HG03439 (cell line): Measurements from ENCODE around the gene PODN.

Experiments used
- ATAC-seq: cut with Tn5 transposase; IDR thresholded peaks from one replicate; pipeline ENCODE4 v1.9.1; 2021; ENCODE audit warnings: mild to moderate bottlenecking, moderate library complexity; ENCODE audit not compliant: unreplicated experiment

The PODN gene, protein sequence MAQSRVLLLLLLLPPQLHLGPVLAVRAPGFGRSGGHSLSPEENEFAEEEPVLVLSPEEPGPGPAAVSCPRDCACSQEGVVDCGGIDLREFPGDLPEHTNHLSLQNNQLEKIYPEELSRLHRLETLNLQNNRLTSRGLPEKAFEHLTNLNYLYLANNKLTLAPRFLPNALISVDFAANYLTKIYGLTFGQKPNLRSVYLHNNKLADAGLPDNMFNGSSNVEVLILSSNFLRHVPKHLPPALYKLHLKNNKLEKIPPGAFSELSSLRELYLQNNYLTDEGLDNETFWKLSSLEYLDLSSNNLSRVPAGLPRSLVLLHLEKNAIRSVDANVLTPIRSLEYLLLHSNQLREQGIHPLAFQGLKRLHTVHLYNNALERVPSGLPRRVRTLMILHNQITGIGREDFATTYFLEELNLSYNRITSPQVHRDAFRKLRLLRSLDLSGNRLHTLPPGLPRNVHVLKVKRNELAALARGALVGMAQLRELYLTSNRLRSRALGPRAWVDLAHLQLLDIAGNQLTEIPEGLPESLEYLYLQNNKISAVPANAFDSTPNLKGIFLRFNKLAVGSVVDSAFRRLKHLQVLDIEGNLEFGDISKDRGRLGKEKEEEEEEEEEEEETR

DNA sequence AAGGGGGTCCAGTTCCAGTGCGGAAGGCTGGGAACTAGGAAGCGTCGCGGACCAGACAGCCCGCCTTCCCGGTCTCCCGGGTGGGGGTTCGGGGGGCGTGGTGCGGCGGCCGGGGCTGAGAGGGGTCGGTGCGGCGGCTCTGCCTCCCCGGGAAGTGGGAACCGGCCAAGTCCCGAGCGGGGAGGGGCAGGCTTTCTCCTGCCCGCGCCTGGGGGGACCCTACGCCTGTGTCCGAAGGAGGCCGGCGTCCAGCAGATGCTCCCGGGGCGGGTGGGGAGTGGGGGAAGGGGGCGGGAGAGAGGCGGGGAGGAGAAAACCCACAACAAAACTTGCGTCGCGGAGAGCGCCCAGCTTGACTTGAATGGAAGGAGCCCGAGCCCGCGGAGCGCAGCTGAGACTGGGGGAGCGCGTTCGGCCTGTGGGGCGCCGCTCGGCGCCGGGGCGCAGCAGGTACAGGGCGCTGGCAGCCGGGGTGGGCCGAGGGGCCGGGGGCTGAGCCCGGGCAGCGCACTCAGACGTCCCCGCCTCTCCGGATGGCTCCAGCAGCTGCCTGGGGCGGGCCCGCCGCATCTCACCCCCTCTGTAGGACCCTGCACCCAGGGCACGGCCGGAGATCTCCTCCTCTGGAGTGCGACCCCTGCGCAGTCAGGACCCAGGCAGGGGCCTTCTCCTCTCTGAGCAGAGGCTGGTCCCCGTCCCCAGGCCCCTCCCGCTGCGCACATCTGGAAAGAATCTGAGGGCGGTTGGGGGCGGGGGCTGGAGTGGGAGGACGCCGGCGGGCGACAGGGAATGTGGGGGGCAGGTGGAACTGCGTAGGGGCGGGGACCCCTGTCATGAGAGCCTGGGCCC, at the start of gene PODN:
TSS of gene PODN (plus strand) at position 355 of the 849 bp plus-strand sequence. CDS start 7,643 bp downstream, outside the sequence.
- no peak for ATAC-seq

DNA sequence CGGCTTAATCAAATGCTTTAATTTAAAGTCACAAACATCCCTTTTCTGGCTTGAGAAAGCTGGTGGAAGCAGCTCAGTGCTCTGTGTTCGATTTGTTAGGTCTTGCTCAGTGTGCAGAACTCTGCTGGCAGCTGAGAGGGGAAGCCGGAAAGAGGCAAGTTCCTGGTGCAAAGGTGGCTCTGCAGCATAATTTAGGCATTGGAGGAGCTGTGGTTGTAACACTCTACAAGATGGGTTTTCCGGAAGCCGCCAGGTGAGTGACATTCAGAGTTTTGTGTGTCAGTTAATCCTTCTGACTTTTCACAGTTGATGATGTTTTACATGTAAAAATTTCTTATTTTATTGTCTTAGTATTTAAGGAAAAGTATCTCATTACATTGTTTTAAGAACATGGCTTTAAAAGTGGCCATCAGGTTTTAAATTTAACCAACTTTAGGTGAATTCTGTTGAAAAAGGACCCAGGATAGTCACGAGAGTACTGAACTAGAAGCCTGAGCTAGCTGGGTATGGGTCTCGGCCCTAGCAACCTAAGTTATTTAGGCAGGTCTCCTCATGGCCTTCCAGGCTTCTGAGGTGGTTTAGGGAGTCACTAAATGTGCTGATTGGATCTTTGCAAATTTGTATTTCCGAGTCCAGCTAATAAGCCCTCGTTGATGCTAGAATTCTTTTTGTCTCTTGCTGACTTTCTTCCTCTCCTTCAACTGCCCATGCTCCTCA, 47.1 kb upstream of the PODN start:
- peak; percentile 86 for ATAC-seq

DNA sequence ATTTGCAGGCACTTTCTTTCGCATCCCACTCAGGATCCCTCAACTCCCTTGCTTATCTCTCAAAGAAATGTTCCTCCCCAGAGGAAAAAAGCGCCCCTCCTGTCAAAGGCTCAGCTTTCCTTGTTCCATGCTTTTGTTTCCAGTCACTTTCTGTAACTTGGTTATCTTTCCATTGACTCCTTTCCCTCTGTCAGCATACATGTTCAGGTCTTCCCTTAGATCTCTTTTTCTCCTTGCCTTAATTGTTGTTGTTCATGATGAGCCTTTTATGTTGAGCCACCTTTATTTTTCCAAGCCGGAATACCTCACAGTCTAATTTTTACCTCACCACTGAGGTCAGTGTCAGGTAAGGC, 46.5 kb upstream of the PODN start:
- no peak for ATAC-seq

DNA sequence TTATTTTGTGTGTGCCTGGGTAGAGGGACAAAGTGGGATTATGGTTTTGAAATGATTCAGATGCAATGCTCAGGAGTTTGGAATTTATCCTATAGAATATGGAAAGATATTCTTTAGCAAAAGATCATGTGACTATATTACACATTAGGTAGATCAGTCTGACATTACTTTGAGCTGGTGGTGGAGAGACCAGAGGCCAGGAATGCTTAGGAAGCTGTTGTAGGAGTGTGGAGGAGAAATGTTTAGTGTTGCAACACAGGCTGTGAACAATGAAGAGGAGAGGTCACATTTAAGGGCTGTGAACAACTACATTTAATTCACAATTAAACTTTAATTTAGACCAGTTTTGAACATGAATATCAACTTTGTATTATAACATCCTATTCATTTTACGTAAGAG, 45.3 kb upstream of the PODN start:
- no peak for ATAC-seq

DNA sequence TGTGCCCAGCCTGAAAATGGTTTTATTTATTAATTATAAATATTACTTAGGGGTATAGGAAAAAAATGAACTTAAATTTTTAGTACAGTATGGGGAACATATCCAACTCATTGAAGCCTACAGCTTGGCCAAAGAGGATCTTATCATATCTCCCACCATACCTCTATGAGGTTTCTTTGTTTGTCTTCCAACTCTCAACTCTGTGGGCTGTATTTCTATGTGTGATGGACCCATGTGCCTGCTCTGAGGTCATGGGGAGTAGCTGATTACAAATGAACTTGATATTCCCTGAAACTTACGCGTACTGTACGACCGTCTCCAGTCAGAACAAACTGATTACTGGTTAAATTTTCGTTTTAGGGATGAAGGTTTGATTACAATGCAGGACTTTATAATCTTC, 41.4 kb upstream of the PODN start:
- ATAC-seq, result no peak

DNA sequence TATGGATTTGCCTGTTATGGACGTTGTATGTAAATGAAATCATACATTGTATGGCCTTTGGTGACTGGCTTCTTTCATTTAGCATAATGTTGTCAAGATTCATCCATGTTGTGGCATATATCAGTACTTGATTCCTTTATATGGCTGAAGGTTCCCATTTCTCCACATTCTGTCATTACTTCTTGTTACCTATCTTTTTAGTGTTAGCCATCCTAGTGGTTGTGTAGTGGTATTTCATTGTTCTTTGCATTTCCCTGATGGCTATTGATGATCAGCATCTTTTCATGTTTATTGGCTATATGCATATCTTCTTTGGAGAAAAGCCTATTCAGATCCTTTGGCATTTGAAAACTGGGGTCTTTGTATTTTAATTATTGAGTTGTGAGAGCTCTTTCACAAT, 39.8 kb upstream of the PODN start:
- ATAC-seq, result no peak

DNA sequence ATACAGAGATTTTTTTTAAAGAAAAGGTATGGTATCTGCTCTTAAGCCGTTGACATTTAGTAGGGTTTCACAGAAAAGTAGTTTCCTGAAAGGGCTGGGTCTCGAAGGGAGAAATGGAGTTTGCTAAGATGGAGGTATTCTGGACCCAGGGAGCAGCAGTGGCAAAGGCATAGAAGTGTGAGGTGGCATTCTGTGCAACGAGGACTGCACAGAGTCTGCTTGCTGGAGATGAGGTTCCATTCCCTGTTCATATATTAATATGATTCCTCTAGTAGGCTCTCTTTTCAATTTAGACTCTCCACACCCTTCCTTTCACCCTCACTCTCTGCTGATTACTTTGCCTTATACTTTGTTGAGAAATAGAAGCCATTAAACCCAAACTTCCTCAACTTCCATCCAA, 38.5 kb upstream of the PODN start:
- ATAC-seq, result no peak

DNA sequence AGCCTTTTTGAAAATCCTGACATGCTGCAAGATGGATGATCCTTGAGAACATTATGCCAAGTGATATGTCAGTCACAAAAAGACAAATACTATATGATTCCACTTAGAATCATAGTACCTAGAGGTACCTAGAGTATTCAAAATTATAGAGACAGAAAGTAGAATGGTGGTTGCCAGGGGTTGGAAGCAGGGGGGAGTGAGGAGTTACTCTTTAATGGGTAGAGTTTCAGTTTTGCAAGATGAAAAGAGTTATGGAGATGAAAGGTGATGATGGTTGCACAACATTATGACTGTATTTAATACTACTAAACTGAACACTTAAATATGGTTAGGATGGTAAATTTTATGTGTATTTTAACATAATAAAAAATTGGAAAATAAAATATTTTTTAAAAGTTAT, 37.9 kb upstream of the PODN start:
- no peak for ATAC-seq

DNA sequence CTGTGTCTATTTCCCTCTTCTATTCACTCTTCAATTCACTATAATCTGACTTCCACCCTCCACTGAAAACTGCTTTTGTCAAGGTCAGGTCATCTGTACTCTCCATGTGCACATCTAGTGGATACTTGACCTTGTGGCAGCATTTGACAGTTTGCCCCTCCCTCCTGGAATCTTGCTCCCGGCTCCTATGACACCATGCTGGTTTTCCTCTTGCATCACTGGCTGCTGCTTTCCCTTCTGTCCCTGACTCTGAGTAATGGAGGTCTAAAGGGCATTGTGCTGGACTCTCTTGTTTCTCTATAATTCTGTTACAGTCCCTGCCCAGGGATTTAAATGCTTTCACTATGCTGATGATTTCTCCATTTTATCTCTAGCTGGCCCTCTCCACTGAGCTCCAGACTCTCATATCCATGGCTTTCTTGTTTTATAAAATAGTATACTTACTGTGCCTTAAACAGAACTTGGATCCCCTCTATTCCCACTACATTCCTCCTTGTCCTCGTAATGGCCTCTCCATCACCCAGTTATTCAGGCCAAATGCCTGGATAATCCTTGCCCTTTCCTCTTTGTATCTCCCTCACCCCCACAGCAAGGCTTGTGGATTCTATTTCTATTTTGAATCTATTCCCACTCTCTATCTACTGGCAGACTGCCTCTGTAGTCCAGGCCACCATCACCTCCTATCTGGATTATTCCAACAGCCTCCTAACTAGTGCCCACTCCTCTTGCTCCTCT, 36.8 kb upstream of the PODN start:
- no peak for ATAC-seq

DNA sequence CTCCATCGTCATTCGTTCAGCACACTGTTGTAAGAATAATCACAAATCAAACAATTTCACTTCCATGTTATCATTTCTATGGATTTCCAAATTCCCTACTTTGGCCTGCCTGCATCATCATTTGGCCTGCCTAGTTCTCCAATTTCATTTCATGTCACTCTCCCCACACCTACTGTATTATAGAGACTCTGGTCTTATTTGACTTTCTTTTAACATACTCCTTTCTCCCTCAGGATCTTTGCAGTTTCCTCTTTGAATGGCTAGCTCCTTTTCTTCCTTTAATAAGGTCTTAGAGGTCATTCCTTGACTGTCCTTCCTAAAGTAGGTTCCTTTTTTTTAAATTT, 36.3 kb upstream of the PODN start:
- ATAC-seq, result no peak

DNA sequence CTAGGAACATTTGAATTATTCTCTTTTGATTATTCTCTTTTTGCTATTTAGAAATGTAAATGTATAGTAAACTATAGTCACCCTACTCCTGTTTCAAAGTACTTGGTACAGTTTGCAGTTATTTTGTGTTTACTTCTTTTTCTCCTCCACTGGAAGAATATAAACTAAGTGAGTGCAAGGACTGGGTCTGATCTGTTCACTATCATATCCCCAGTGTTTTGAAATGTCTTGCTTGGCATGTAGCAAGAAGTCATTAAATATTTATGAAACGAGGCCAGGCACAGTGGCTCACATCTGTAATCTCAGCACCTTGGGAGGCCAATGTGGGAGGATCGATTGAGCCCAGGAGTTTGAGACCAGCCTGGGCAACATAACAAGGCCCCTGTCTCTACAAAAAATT, 35.8 kb upstream of the PODN start:
- ATAC-seq, result no peak

DNA sequence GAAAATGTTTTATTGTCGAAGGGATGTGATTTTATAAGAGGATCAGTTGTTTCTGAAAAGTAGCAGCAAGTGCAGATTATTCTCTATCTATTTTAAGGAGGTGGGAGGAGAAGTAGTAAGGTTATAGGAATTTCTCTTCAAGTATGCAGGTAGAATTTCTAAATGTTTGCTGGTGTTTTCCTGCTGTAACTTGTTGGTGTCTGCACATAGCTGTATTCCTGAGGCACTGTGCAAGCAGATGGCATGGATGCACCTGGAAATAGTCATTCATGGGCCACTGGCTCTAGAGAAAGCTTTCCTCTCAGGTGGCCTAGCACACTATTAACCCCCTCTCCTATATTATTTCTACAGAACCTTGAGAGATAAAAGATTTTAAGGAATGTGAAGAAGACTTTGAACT, 30.3 kb upstream of the PODN start:
- ATAC-seq, result no peak

DNA sequence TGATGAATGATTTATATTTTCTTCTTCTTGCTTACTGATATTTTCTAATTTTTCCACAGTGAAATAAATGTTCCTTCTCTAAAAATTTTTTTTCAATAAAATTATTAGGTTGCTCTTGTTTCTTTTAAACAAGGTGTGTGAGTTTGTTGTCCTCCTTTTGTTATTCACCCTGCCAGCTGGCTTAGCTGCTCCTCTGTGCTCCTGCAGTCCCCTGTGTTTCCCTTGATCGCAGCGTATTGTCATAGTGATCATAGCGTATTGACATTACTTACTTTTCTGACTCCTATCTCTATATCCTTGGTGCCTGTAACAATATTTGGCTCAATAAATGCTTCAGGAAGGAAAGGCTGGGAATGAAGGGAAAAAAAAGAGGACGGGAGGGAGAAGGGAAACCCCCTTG, 24.9 kb upstream of the PODN start:
- ATAC-seq, result no peak

DNA sequence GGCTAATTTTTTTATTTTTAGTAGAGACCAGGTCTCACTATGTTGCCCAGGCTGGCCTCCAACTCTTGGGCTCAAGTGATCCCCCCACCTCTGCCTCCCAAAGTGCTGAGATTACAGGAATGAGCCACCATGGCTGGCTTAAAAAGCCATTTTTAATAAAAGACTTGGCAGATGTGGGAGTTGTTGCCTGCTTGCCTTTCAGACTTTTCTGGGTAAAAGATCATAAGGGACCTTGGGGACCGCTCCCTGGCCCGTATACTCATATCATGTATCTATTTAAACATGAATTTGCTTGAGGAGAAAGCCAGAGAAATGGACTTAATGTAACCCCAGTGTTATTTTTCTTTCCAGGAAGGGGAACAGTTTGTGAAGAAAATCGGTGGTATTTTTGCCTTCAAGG, 23.4 kb upstream of the PODN start:
- ATAC-seq, result no peak

DNA sequence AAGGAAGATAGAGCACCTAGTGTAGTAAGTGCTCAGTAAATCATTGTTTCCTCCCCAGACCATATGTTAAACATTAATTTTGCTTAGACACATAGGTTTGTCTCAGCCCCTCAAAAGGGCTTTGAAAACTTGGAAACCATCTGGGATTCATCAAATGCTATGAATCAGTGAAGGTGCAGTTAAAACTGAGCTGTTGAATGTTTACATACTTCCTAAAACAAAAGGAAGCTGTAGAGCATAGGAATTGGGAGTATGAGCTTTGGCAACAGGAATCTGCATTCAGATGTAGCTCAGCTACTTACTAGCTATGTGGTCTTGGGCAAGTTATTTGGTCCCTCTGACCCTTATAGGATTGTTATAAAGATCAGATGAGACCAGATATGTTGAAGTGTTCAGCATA, 18.7 kb upstream of the PODN start:
- no peak for ATAC-seq

DNA sequence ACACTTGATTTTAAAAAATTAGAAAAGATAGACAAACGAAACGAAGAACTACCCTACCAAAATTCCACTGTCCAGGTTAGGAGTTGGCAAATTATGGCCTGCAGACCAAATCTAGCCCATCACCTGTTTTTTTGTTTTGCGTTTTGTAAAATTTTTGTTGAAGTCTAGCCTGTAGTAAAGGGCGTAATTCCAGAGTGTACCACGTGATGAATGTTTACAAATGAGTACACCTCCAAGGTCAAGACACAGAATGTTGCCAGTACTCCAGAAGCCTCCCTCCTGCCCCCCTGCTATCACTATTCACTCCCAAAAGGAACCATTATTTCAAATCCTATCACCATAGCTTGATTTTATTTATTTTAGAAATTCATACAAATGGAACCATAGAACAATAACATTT, 17.1 kb upstream of the PODN start:
- ATAC-seq, result no peak

DNA sequence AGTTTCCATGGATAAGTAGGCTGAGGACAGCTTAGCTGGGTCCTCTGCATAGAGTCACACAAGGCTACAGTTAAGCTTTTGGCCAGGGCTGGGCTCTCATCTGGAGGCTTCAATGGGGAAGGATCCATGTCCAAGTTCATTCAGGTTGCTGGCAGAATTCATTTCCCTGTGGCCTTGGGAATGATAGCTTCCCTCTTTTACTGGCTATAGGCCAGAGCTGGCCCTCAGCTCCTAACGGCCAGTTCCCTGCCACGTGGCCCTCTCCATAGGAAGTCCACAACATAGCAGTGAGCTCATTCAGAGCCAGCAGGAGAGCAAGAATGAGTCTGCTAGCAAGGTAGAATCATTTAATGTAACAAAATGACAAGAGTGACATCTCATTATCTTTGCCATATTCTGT, 15.1 kb upstream of the PODN start:
- ATAC-seq, result no peak

DNA sequence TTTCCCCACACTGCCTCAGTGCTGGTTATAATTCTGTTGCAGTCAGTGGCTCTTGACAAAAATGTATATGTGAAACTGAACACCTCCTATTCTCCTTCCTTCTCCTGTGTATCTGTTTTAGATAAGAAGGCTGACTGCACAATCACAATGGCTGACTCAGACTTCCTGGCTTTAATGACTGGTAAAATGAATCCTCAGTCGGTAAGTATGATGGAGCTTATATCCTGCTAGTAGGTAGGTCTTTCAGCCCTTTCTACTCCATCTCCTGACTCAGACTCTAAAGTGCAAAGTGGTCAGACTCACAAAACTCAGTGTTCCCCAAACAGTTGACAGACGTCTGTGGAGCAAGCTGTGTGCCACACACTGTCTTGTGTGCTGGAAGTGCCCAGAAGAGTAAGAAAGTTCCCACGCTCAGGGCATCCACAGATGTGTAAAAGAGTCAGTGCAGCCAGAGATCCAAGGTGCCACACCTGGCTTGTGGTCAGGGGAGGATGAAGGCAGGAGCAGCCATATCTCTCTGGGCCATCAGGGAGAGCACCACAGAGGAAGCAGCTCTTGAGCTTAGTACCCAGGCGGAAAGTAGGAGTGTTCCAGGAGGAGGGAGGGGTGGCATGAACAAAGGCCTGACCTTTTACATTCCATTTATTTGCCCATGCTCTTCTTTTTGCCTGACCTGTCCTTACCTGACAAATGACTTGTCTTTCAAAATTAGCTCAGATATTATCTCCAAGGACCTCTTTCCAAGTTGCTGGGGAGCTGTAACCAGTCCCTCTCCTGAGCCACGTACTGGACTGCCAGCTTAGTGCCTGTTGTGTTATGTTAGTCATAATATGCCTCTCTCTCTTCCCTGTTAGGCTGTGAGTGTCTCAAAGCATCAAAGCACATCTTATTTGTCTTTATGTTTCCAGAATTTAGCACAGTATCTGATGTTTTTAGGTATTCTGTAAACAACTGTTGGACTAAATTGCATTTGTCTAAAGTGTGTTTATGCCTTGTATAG, 14.0 kb upstream of the PODN start:
- ATAC-seq, result no peak

DNA sequence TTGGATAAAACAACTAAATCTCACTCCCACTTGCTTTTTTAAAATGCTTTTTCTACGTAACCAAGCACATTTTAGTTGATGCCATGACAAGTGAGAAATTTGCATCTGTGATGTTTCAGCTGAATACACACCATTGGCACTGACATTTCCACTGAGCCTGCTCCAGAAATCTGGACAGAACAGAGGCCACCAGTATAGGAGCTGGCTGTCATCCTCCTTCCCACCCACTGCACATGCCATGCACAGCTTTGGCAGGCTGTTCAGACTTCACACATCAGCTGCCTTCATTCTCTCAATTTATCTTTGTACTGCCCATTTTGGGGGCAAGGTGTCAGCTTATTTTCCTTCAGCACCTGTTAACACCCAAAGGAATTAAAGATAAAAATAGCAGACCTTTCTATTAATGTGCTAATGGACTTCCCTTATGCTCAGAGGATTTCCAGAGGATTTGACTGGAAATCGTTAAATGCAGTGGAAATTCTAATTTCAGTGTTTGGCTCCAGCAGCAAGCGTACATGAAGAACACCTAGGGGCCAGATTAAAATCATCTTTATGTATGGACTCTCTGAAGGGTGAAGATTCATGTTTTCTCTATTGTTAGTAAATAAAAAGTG, 12.9 kb upstream of the PODN start:
- no peak for ATAC-seq
